ENCODE results near the gene RAB11FIP3. TPM values are rescaled to one million over a fixed set of nuclear protein-coding genes. Genes with fewer than 3 reads are reported as not detected.

RAB11FIP3 gene
- total and polyA plus RNA-seq, 2 of the 13 experiments (the other 11 are each of a cell fraction or from before 2014, with no cell fraction given), result 34.3 to 57.6 TPM

- TF ChIP-seq, protein P1, sequence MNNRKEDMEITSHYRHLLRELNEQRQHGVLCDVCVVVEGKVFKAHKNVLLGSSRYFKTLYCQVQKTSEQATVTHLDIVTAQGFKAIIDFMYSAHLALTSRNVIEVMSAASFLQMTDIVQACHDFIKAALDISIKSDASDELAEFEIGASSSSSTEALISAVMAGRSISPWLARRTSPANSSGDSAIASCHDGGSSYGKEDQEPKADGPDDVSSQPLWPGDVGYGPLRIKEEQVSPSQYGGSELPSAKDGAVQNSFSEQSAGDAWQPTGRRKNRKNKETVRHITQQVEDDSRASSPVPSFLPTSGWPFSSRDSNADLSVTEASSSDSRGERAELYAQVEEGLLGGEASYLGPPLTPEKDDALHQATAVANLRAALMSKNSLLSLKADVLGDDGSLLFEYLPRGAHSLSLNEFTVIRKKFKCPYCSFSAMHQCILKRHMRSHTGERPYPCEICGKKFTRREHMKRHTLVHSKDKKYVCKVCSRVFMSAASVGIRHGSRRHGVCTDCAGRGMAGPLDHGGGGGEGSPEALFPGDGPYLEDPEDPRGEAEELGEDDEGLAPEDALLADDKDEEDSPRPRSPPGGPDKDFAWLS (CRISPR knock-in tag; IDR thresholded peaks at IDR 0.05; ENCODE audit: borderline replicate concordance), result no peak
- TF ChIP-seq SP1 (IDR thresholded peaks at IDR 0.05) (no peak), SP1 (CRISPR knock-in tag; IDR thresholded peaks at IDR 0.05) (peak; percentile 54; the same call in 1 of the 2 replicates), ZNF678 (CRISPR knock-in tag; IDR thresholded peaks at IDR 0.05) (no peak), ZNF264 (CRISPR knock-in tag; IDR thresholded peaks at IDR 0.05) (peak; percentile 95), EHMT2 (IDR thresholded peaks at IDR 0.05; ENCODE audit: borderline replicate concordance, low read depth, low read length) (no peak), ZNF816 (CRISPR knock-in tag; IDR thresholded peaks at IDR 0.05; ENCODE audit: borderline replicate concordance) (peak; percentile 64; the same call in 1 of the 2 replicates), ZSCAN21 (CRISPR knock-in tag; IDR thresholded peaks at IDR 0.05; ENCODE audit: borderline replicate concordance) (peak; percentile 96), SOX13 (IDR thresholded peaks at IDR 0.05) (no peak), SOX13 (CRISPR knock-in tag; conservative IDR thresholded peaks at IDR 0.05 in 1 of 2, IDR thresholded peaks at IDR 0.05 in 1 of 2) (peak in 1 of 2 experiments; percentile 92; a peak in 2 of 4 replicates), ZXDC (CRISPR knock-in tag; IDR thresholded peaks at IDR 0.05) (no peak), SMAD1 (CRISPR knock-in tag; IDR thresholded peaks at IDR 0.05; ENCODE audit: borderline replicate concordance, low read depth) (peak; percentile 95; the same call in 1 of the 2 replicates), PCBP2 (optimal IDR thresholded peaks at IDR 0.05; ENCODE audit: low read depth, low read length, poor library complexity, severe bottlenecking) (no peak), RAD51 (IDR thresholded peaks at IDR 0.05; ENCODE audit: borderline replicate concordance) (no peak), ZFP90 (CRISPR knock-in tag; IDR thresholded peaks at IDR 0.05; ENCODE audit: borderline replicate concordance) (peak; percentile 82)
- TF ChIP-seq, protein P2, sequence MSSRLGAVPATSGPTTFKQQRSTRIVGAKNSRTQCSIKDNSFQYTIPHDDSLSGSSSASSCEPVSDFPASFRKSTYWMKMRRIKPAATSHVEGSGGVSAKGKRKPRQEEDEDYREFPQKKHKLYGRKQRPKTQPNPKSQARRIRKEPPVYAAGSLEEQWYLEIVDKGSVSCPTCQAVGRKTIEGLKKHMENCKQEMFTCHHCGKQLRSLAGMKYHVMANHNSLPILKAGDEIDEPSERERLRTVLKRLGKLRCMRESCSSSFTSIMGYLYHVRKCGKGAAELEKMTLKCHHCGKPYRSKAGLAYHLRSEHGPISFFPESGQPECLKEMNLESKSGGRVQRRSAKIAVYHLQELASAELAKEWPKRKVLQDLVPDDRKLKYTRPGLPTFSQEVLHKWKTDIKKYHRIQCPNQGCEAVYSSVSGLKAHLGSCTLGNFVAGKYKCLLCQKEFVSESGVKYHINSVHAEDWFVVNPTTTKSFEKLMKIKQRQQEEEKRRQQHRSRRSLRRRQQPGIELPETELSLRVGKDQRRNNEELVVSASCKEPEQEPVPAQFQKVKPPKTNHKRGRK (CRISPR knock-in tag; IDR thresholded peaks at IDR 0.05), result no peak
Measured at GRCh38 chr16:508884-509736, 83.7 kb downstream of the RAB11FIP3 start (continued).
